Omental fat pad (tissue), 4 donors: ENCODE data around the gene SENP8. TPM values are rescaled to one million over a fixed set of nuclear protein-coding genes. Genes with fewer than 3 reads are reported as not detected.

Experiments
- ATAC-seq: fragments of 150-250 bp; one replicate; pipeline ENCODE4 v1.9.1; 2016; ENCODE audit warnings: mild to moderate bottlenecking, moderate library complexity; ENCODE audit not compliant: low FRiP score
- DNase-seq: peaks from one replicate; pipeline ENCODE4 v3.0.0-alpha.2; 2019; ENCODE audit warnings: low spot score
- CTCF ChIP-seq, 3 donors: fragments of 450-650 bp; IDR thresholded peaks; one replicate each; pipeline ENCODE4 v1.5.1; 2016 to 2017; ENCODE audit warnings: antibody characterized with exemption in 3 of 3, mild to moderate bottlenecking in 3 of 3, moderate library complexity in 2 of 3
- total RNA-seq, 4 donors: library from RNA; depleted of rRNA; stranded (reverse); fragments of >200 nt; gene quantifications; one replicate each; pipeline ENCODE4 v1.1.0, GENCODE V29; 2016

The SENP8 gene
- total RNA-seq, 4 donors from 2014 or later = 0.63 to 2.0 (median 1.0) TPM

- TF ChIP-seq CTCF (IDR thresholded peaks at IDR 0.05) = no peak
- ATAC-seq (peak; percentile 60), DNase-seq (peak; percentile 36)
Measured at GRCh38 chr15:72155003-72155621, 36.9 kb downstream of the SENP8 start.

DNA sequence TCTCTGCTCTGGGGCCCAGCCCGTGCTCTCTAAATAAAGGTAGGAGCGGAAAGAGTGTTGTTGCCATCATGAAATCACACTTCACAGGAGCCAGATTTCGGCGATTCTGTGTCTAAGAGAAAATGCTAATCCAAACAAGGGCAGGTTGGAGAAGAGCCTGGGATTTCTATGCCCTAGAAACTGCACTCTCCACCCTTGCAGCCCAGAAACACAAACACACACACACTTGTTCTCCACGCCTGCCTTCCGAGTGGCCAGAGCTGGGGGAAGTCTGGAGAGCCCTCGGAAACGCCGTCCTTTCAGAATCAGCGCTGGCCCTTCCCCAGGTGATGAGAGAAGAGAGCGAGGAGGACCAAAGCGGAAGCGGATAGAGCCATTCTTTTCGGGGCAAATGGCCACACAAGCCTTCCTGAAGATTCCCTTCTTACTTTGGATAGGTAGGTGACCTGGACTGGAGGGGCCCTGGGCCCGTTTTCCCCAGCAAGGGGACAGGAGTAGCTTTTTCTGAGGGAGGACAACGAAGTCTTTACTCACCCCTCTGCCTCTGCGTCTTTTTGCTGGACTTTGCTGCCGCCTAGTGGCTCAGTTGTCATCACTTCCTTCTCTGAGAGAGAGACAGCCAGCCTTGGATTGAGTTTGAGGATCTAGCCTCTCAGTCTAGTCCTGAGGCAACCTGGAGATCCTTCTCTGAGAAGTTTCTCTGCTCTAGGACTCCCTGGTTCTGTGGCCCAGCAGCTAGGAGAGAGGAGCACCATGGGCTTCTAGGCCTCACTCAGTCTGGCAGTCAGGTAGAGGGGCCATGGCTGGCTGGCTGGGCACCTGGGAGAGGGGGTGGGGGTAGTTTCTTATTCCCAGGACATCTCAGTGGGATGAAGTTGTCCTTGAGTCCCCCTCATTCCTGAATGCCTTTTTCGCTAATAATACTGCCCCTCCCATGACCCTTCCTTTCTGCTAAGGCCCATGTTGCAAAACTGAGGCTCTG, 37.7 kb downstream of the SENP8 start:
- peak in 1 of 3 donors; percentile 86 for TF ChIP-seq CTCF (IDR thresholded peaks at IDR 0.05)
- ATAC-seq (peak; percentile 71), DNase-seq (peak; percentile 84)

- DNase-seq = no peak
- TF ChIP-seq CTCF (IDR thresholded peaks at IDR 0.05) = no peak
- no peak for ATAC-seq
Measured at GRCh38 chr15:72156928-72157327, 38.7 kb downstream of the SENP8 start.

DNA sequence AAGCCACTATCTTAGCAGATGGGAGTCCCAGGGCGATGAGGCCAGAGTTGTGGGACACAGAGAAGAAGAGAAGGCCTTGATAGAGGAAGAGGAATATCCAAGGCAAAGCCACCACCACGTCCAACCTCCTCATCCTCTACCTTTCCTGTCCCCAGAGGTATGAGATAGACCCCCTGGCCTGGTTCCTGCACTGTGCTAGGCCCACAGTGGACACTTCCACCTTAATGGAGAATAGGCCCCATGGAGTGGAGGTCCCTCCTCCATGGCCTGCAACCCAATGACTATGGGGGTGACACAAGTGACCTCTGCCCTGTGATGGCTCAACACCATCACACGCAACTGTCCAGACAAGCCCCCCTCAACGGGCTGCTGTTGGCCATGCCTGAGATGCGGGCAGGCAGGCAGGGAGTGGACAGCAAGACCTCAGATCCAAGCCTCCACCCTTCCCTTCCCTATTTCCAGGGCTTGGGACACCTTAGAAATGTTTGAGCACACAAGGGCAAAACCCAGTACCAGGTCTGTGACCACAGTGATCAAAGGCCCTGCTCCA, 42.6 kb downstream of the SENP8 start:
- TF ChIP-seq CTCF (IDR thresholded peaks at IDR 0.05) = no peak
- DNase-seq (no peak), ATAC-seq (no peak)

- DNase-seq (no peak), ATAC-seq (no peak)
- no peak for TF ChIP-seq CTCF (IDR thresholded peaks at IDR 0.05)
Measured at GRCh38 chr15:72161361-72162132, 43.3 kb downstream of the SENP8 start.

DNA sequence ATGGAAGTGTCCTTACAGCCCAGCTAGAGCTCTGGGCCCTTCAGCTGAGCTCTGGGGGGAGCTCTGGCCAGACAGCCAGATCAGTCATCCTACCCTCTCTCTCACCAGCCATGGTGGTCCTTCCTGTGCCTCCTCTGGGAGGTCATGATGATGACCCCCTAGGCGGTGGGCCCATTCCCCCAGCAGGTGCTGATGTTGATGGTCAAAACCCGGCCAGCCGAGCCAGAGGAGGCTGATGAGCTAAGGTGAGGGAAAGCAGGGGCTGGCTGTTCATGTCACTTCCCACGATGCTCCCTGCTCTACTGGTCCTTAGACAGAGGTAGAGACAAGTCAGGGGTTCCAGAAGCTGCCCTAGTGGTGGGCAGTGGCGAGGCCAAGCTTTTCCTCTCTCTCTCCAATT, 44.4 kb downstream of the SENP8 start:
- ATAC-seq = no peak
- DNase-seq = no peak
- no peak for TF ChIP-seq CTCF (IDR thresholded peaks at IDR 0.05)
